WTC11 (cell line): ENCODE measurements around the gene TAOK2. TPM values are rescaled to one million over a fixed set of nuclear protein-coding genes. Genes with fewer than 3 reads are reported as not detected.

Source experiments
- ATAC-seq: fragments of 200-7000 bp; cut with Tn5 transposase; 2 replicates; pipeline ENCODE4 v1.10.0; 2021; ENCODE audit warnings: mild to moderate bottlenecking, moderate library complexity
- CTCF ChIA-PET: fragments of 300-600 bp; sonication (Branson Sonifier 250); formaldehyde crosslinking; loops from one replicate; lab custom pipeline; 2021; ENCODE audit warnings: antibody characterized with exemption; lab: Charles Lee
- POLR2A ChIA-PET: fragments of 350-600 bp; sonication (Branson Sonifier 250); formaldehyde crosslinking; loops from one replicate; lab custom pipeline; 2021; ENCODE audit warnings: antibody characterized with exemption; lab: Charles Lee
- DNase-seq: peaks from one replicate; pipeline ENCODE4 v3.0.0; 2021; ENCODE audit warnings: low spot score
- H3K27ac Mint-ChIP-seq: 2 replicates; pipeline ENCODE4 v1.8.0; 2021; ENCODE audit warnings: mixed read lengths
- H3K27me3 Mint-ChIP-seq: 2 replicates; pipeline ENCODE4 v1.8.0; 2021; ENCODE audit warnings: low read depth, mild to moderate bottlenecking, moderate library complexity, mixed read lengths
- H3K36me3 Mint-ChIP-seq: 2 replicates; pipeline ENCODE4 v1.8.0; 2021; ENCODE audit warnings: mixed read lengths
- H3K4me1 Mint-ChIP-seq: 2 replicates; pipeline ENCODE4 v1.8.0; 2022; ENCODE audit warnings: mixed read lengths
- H3K4me3 Mint-ChIP-seq: 2 replicates; pipeline ENCODE4 v1.8.0; 2021; ENCODE audit warnings: mild to moderate bottlenecking, moderate library complexity, mixed read lengths
- H3K9me3 Mint-ChIP-seq: 2 replicates; pipeline ENCODE4 v1.8.0; 2021; ENCODE audit warnings: mixed read lengths
- ARID4B ChIP-seq: sonication (generic); formaldehyde crosslinking; IDR thresholded peaks from 2 replicates; pipeline ENCODE4 v1.8.0; 2023; ENCODE audit warnings: missing genetic modification reagents, mild to moderate bottlenecking, borderline replicate concordance
- ATF1 ChIP-seq: sonication (generic); formaldehyde crosslinking; IDR thresholded peaks from 2 replicates; pipeline ENCODE4 v1.8.1; 2023; ENCODE audit warnings: mild to moderate bottlenecking, moderate library complexity, missing genetic modification reagents
- CBFB ChIP-seq: sonication (generic); formaldehyde crosslinking; IDR thresholded peaks from 2 replicates; pipeline ENCODE4 v1.8.1; 2022; ENCODE audit warnings: mild to moderate bottlenecking, low read depth, missing genetic modification reagents
- CREB1 ChIP-seq: sonication (generic); formaldehyde crosslinking; IDR thresholded peaks from 2 replicates; pipeline ENCODE4 v1.8.0; 2023; ENCODE audit warnings: mild to moderate bottlenecking, missing genetic modification reagents
- EMX1 ChIP-seq: fragments of 250-450 bp; sonication (Bioruptor Pico); IDR thresholded peaks from 2 replicates; pipeline ENCODE4 v1.8.0; 2021; ENCODE audit warnings: mild to moderate bottlenecking
- ETV6 ChIP-seq: sonication (generic); formaldehyde crosslinking; IDR thresholded peaks from 2 replicates; pipeline ENCODE4 v1.8.1; 2022; ENCODE audit warnings: mild to moderate bottlenecking, missing genetic modification reagents
- HMGA2 ChIP-seq: fragments of 250-450 bp; sonication (Bioruptor Pico); IDR thresholded peaks from 2 replicates; pipeline ENCODE4 v1.4.0; 2021; ENCODE audit warnings: mild to moderate bottlenecking, moderate library complexity
- IRF2 ChIP-seq: sonication (generic); formaldehyde crosslinking; IDR thresholded peaks from 2 replicates; pipeline ENCODE4 v1.8.0; 2022; ENCODE audit warnings: low read depth, missing genetic modification reagents, borderline replicate concordance
- NFE2L1 ChIP-seq: sonication (generic); formaldehyde crosslinking; IDR thresholded peaks from 2 replicates; pipeline ENCODE4 v1.8.1; 2023; ENCODE audit warnings: missing genetic modification reagents
- NR1H2 ChIP-seq: sonication (generic); formaldehyde crosslinking; IDR thresholded peaks from 2 replicates; pipeline ENCODE4 v1.9.0; 2021; ENCODE audit warnings: mild to moderate bottlenecking, moderate library complexity, missing genetic modification reagents
- RELA ChIP-seq: sonication (generic); formaldehyde crosslinking; IDR thresholded peaks from 2 replicates; pipeline ENCODE4 v1.8.1; 2022; ENCODE audit warnings: missing genetic modification reagents, mild to moderate bottlenecking, borderline replicate concordance
- RORB ChIP-seq: fragments of 250-450 bp; sonication (Bioruptor Pico); IDR thresholded peaks from 2 replicates; pipeline ENCODE4 v1.9.0; 2021; ENCODE audit warnings: mild to moderate bottlenecking
- TP53 ChIP-seq: sonication (generic); formaldehyde crosslinking; IDR thresholded peaks from 2 replicates; pipeline ENCODE4 v1.8.1; 2023; ENCODE audit warnings: mild to moderate bottlenecking, missing genetic modification reagents
- ZNF121 ChIP-seq: sonication (generic); formaldehyde crosslinking; IDR thresholded peaks from 2 replicates; pipeline ENCODE4 v1.8.0; 2023; ENCODE audit warnings: missing genetic modification reagents
- ZNF416 ChIP-seq: fragments of 250-450 bp; sonication (Bioruptor Pico); IDR thresholded peaks from 2 replicates; pipeline ENCODE4 v1.9.0; 2021; ENCODE audit warnings: mild to moderate bottlenecking, inconsistent platforms
- total RNA-seq: library from RNA; stranded (reverse); gene quantifications from 3 replicates; pipeline ENCODE4 v1.2.3, GENCODE V29; 2021
- TF ChIP-seq, protein P1 (sequence below): sonication (generic); formaldehyde crosslinking; IDR thresholded peaks from 2 replicates; pipeline ENCODE4 v1.8.0; 2023; ENCODE audit warnings: mild to moderate bottlenecking, missing genetic modification reagents
- TF ChIP-seq, protein P2 (sequence below): sonication (generic); formaldehyde crosslinking; IDR thresholded peaks from 2 replicates; pipeline ENCODE4 v1.8.1; 2023; ENCODE audit warnings: mild to moderate bottlenecking, missing genetic modification reagents, borderline replicate concordance
- TF ChIP-seq, protein P3 (sequence below): fragments of 250-450 bp; sonication (Bioruptor Pico); IDR thresholded peaks from 2 replicates; pipeline ENCODE4 v1.9.0; 2021; ENCODE audit warnings: moderate library complexity, mild to moderate bottlenecking, inconsistent platforms, borderline replicate concordance

The TAOK2 gene
- total RNA-seq, 1 experiment from 2014 or later: 42.4 TPM

GRCh38 chr16:29994600-29995323 lies 21.1 kb downstream of the TAOK2 start:
- DNase-seq: peak; percentile 84
- no peak for TF ChIP-seq ARID4B (CRISPR knock-in tag)
- TF ChIP-seq, protein P1, sequence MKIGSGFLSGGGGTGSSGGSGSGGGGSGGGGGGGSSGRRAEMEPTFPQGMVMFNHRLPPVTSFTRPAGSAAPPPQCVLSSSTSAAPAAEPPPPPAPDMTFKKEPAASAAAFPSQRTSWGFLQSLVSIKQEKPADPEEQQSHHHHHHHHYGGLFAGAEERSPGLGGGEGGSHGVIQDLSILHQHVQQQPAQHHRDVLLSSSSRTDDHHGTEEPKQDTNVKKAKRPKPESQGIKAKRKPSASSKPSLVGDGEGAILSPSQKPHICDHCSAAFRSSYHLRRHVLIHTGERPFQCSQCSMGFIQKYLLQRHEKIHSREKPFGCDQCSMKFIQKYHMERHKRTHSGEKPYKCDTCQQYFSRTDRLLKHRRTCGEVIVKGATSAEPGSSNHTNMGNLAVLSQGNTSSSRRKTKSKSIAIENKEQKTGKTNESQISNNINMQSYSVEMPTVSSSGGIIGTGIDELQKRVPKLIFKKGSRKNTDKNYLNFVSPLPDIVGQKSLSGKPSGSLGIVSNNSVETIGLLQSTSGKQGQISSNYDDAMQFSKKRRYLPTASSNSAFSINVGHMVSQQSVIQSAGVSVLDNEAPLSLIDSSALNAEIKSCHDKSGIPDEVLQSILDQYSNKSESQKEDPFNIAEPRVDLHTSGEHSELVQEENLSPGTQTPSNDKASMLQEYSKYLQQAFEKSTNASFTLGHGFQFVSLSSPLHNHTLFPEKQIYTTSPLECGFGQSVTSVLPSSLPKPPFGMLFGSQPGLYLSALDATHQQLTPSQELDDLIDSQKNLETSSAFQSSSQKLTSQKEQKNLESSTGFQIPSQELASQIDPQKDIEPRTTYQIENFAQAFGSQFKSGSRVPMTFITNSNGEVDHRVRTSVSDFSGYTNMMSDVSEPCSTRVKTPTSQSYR: no peak
- TF ChIP-seq, protein P2, sequence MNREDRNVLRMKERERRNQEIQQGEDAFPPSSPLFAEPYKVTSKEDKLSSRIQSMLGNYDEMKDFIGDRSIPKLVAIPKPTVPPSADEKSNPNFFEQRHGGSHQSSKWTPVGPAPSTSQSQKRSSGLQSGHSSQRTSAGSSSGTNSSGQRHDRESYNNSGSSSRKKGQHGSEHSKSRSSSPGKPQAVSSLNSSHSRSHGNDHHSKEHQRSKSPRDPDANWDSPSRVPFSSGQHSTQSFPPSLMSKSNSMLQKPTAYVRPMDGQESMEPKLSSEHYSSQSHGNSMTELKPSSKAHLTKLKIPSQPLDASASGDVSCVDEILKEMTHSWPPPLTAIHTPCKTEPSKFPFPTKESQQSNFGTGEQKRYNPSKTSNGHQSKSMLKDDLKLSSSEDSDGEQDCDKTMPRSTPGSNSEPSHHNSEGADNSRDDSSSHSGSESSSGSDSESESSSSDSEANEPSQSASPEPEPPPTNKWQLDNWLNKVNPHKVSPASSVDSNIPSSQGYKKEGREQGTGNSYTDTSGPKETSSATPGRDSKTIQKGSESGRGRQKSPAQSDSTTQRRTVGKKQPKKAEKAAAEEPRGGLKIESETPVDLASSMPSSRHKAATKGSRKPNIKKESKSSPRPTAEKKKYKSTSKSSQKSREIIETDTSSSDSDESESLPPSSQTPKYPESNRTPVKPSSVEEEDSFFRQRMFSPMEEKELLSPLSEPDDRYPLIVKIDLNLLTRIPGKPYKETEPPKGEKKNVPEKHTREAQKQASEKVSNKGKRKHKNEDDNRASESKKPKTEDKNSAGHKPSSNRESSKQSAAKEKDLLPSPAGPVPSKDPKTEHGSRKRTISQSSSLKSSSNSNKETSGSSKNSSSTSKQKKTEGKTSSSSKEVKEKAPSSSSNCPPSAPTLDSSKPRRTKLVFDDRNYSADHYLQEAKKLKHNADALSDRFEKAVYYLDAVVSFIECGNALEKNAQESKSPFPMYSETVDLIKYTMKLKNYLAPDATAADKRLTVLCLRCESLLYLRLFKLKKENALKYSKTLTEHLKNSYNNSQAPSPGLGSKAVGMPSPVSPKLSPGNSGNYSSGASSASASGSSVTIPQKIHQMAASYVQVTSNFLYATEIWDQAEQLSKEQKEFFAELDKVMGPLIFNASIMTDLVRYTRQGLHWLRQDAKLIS: no peak
- peak; percentile 8; the same call in 1 of the 2 replicates for TF ChIP-seq ETV6 (CRISPR knock-in tag)
- 0 out of 2 replicates have a peak, but pooled peaks have one; percentile 17 for TF ChIP-seq EMX1 (CRISPR knock-in tag)
- no peak for TF ChIP-seq IRF2 (CRISPR knock-in tag)
- H3K27me3 Mint-ChIP-seq: no peaks in the 10 kb centered on the region
- H3K9me3 Mint-ChIP-seq: no peaks in the 10 kb centered on the region
- peaks cover 15% of the 10 kb centered on the region for H3K4me1 Mint-ChIP-seq
- peaks cover 17% of the 10 kb centered on the region for H3K36me3 Mint-ChIP-seq
- H3K27ac Mint-ChIP-seq: 0 out of 2 replicates have a peak overlapping the region, but pooled peaks have one; percentile 23
- ATAC-seq: peak; percentile 71
- POLR2A ChIA-PET: interaction anchor here (0.8 to 1.4 kb wide), 7 partner anchors 16 to 132 kb away, joined by 3 to 5 read pairs (median 3); partner anchors contain the start of genes ALDOA, ASPHD1, CDIPT and DOC2A
- H3K4me3 Mint-ChIP-seq: peak overlapping the region; percentile 94
- CTCF ChIA-PET: interaction anchor here (0.7 to 1.2 kb wide), 6 partner anchors 21 to 179 kb away, joined by 3 to 4 read pairs (median 3); partner anchors contain the start of genes CDIPT, PAGR1, TAOK2 and TBX6

GRCh38 chr16:29995324-29995910 lies 21.7 kb downstream of the TAOK2 start, which contains the start of gene HIRIP3:
TSS of gene HIRIP3 (minus strand) at chr16:29995617. CDS start at chr16:29995605, 12 bp downstream.
- H3K36me3 Mint-ChIP-seq: peaks cover 14% of the 10 kb centered on the region
- POLR2A ChIA-PET: interaction anchor here (0.6 to 1.4 kb wide), 7 partner anchors 15 to 132 kb away, joined by 3 to 5 read pairs (median 3); partner anchors contain the start of genes ALDOA, ASPHD1, CDIPT and DOC2A
- CTCF ChIA-PET: interaction anchor here (0.7 to 1.2 kb wide), 6 partner anchors 22 to 180 kb away, joined by 3 to 4 read pairs (median 3); partner anchors contain the start of genes CDIPT, PAGR1, TAOK2 and TBX6
- H3K27me3 Mint-ChIP-seq: no peaks in the 10 kb centered on the region
- H3K4me1 Mint-ChIP-seq: peaks cover 17% of the 10 kb centered on the region
- peak; percentile 31 for ATAC-seq
- peak within 1 kb of the TSS; percentile 94 for H3K4me3 Mint-ChIP-seq
- peak; percentile 77 for DNase-seq
- peak within 1 kb of the TSS; percentile 97 for H3K27ac Mint-ChIP-seq
- no peaks in the 10 kb centered on the region for H3K9me3 Mint-ChIP-seq
- TF ChIP-seq NR1H2 (CRISPR knock-in tag): no peak
- no peak for TF ChIP-seq HMGA2 (CRISPR knock-in tag)
- no peak for TF ChIP-seq ATF1 (CRISPR knock-in tag)
- TF ChIP-seq CREB1 (CRISPR knock-in tag): peak; percentile 36; the same call in 1 of the 2 replicates
- TF ChIP-seq CBFB (CRISPR knock-in tag): no peak
- no peak for TF ChIP-seq ZNF416
- TF ChIP-seq NFE2L1 (CRISPR knock-in tag): no peak
- no peak for TF ChIP-seq RORB (CRISPR knock-in tag)
- TF ChIP-seq, protein P3, sequence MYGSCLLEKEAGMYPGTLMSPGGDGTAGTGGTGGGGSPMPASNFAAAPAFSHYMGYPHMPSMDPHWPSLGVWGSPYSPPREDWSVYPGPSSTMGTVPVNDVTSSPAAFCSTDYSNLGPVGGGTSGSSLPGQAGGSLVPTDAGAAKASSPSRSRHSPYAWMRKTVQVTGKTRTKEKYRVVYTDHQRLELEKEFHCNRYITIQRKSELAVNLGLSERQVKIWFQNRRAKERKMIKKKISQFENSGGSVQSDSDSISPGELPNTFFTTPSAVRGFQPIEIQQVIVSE: no peak
- TF ChIP-seq, protein P1: peak; percentile 72
- TF ChIP-seq ZNF121: no peak
- no peak; the same call in 1 of the 2 replicates for TF ChIP-seq RELA
- TF ChIP-seq TP53 (CRISPR knock-in tag): no peak
